GM19351 (cell line): ENCODE data around the gene OR8D4.
"Not testable (repeated sequence)": the region's sequence is repeated elsewhere in the genome, so short reads cannot be mapped to it uniquely, and the experiment has no call there.

ENCODE experiments used
- ATAC-seq: cut with Tn5 transposase; IDR thresholded peaks from one replicate; pipeline ENCODE4 v1.9.1; 2021; ENCODE audit warnings: mild to moderate bottlenecking, moderate library complexity; ENCODE audit not compliant: unreplicated experiment

OR8D4 gene

GRCh38 chr11:123901867-123902266 lies at the start of gene OR8D4:
Gene OR8D4, plus strand, starts transcription at chr11:123902167. Its CDS starts 4,265 bp downstream, at chr11:123906432.
- no peak for ATAC-seq

GRCh38 chr11:123852321-123852720 lies 49.6 kb upstream of the OR8D4 start:
- ATAC-seq = no peak

- no peak for ATAC-seq
Measured at GRCh38 chr11:123853038-123853437, 48.9 kb upstream of the OR8D4 start.

- no peak for ATAC-seq
Measured at GRCh38 chr11:123856444-123856843, 45.5 kb upstream of the OR8D4 start.

- ATAC-seq = no peak
Measured at GRCh38 chr11:123859731-123860130, 42.2 kb upstream of the OR8D4 start.

GRCh38 chr11:123865293-123865692 lies 36.7 kb upstream of the OR8D4 start:
- ATAC-seq = not testable (repeated sequence)

GRCh38 chr11:123867795-123868194 lies 34.2 kb upstream of the OR8D4 start:
- ATAC-seq = not testable (repeated sequence)

GRCh38 chr11:123880912-123881311 lies 21.1 kb upstream of the OR8D4 start:
- ATAC-seq = no peak

- no peak for ATAC-seq
Measured at GRCh38 chr11:123885570-123885969, 16.4 kb upstream of the OR8D4 start, which contains the start of gene TMEM225. Gene TMEM225, minus strand, starts transcription at chr11:123885670. Its CDS starts 245 bp downstream, at chr11:123885425.

- no peak for ATAC-seq
Measured at GRCh38 chr11:123892031-123892430, 9.9 kb upstream of the OR8D4 start.

- ATAC-seq = no peak
Measured at GRCh38 chr11:123899792-123900191, 2.2 kb upstream of the OR8D4 start.

GRCh38 chr11:123903932-123904331 lies 2.0 kb downstream of the OR8D4 start:
- peak; percentile 97 for ATAC-seq

- ATAC-seq = no peak
Measured at GRCh38 chr11:123904932-123905331, 3.0 kb downstream of the OR8D4 start.

- no peak for ATAC-seq
Measured at GRCh38 chr11:123905826-123906225, 3.9 kb downstream of the OR8D4 start.

GRCh38 chr11:123920943-123921342 lies 19.0 kb downstream of the OR8D4 start:
- ATAC-seq = no peak

GRCh38 chr11:123924027-123924426 lies 22.1 kb downstream of the OR8D4 start:
- ATAC-seq = peak; percentile 74

GRCh38 chr11:123939317-123939716 lies 37.4 kb downstream of the OR8D4 start, which contains the start of gene OR4D5:
Gene OR4D5, plus strand, starts transcription at chr11:123939617. Its CDS starts 0 bp downstream, at chr11:123939617.
- ATAC-seq = no peak

GRCh38 chr11:123942413-123942812 lies 40.4 kb downstream of the OR8D4 start:
- ATAC-seq = no peak

GRCh38 chr11:123943738-123944137 lies 41.8 kb downstream of the OR8D4 start, which contains the start of gene OR6T1:
Gene OR6T1, minus strand, starts transcription at chr11:123943838. Its CDS starts 0 bp downstream, at chr11:123943838.
- ATAC-seq = no peak

GRCh38 chr11:123945132-123945531 lies 43.2 kb downstream of the OR8D4 start:
- no peak for ATAC-seq

- no peak for ATAC-seq
Measured at GRCh38 chr11:123956752-123957151, 54.8 kb downstream of the OR8D4 start.
